Muscle of leg (tissue), 11 donors: Measurements from ENCODE around the gene MAPK14. TPM values are rescaled to one million over a fixed set of nuclear protein-coding genes. Genes with fewer than 3 reads are reported as not detected.

Experiments used
- DNase-seq: peaks from one replicate; pipeline ENCODE4 v3.0.0; 2013
- H3K27ac ChIP-seq: one replicate; pipeline ENCODE4 v1.5.1; 2013; ENCODE audit warnings: mild to moderate bottlenecking, low read length, control low read depth
- H3K27me3 ChIP-seq: one replicate; pipeline ENCODE4 v1.6.1; 2013; ENCODE audit warnings: low read length; ENCODE audit not compliant: control insufficient read depth, insufficient read depth
- H3K36me3 ChIP-seq: one replicate; pipeline ENCODE4 v1.6.1; 2013; ENCODE audit warnings: low read length; ENCODE audit not compliant: control insufficient read depth, insufficient read depth
- H3K4me1 ChIP-seq: one replicate; pipeline ENCODE4 v1.6.1; 2013; ENCODE audit warnings: low read length; ENCODE audit not compliant: control insufficient read depth, insufficient read depth
- H3K4me3 ChIP-seq: one replicate; pipeline ENCODE4 v1.5.1; 2013; ENCODE audit warnings: low read length, control low read depth
- H3K9me3 ChIP-seq: replicated peaks from 2 replicates; pipeline ENCODE4 v1.6.1; 2013; ENCODE audit warnings: low read depth, low read length; ENCODE audit not compliant: control insufficient read depth
- WGBS: methylation state at CpG from one replicate; pipeline ENCODE4 v1.1.5; 2013; ENCODE audit warnings: missing lambda C conversion rate; ENCODE audit not compliant: insufficient coverage; 5-methylcytosine and 5-hydroxymethylcytosine counted together
- polyA plus RNA-seq, 8 donors: library from polyadenylated mRNA; unstranded; fragments of 120-200 nt; gene quantifications; one replicate each; pipeline versions ENCODE4 v1.2.1 to v1.2.3, GENCODE V29; 2013; ENCODE audit warnings: inconsistent platforms in 1 of 8, low replicate concordance in 1 of 8; ENCODE audit not compliant: insufficient read length in 8 of 8, insufficient read depth in 1 of 8
- total RNA-seq: library from RNA; stranded (reverse); fragments of 120-200 nt; gene quantifications from one replicate; pipeline ENCODE4 v1.2.4, GENCODE V29; 2013

Gene MAPK14
- total and polyA plus RNA-seq, 9 donors = 27.5 to 36.8 (median 32.9) TPM

DNA sequence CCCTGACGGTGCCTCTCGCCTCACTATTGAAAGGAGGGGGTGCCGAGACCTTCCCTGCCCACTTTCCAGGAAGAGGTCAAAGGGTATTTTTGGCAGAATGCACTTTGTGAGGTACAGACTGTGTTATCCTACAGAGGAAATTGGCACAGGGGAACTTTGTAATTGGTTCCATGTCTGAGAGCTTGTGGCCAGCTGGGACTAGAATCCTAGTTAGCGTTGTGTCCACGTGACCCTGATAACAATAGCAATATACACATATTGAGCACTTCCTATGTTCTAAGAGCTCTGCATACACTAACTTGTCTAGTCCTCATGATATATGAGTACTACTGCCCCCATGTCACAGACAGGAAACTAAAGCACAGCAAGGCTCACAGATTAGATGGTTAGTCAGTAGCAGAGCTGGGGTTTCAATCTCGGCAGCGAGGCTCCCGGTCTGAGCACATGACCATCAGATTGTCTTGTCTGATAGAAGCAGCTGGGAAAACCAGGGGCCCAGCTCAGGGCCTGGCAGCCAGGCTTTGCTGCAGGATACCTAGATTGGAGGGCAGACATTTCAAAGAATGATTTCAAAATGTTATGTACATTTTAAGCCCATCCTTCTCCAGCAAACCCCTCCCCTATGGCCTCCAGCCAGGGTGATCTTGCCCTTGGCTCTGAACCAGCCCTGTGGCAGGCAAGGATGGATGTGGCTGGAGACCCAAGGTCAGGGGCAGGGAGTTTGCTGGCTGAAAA, 104.1 kb downstream of the MAPK14 start:
- Histone ChIP-seq H3K27ac (peak overlapping the region; percentile 62), H3K27me3 (peaks cover 12% of the 10 kb centered on the region)
- peak; percentile 44 for DNase-seq

DNA sequence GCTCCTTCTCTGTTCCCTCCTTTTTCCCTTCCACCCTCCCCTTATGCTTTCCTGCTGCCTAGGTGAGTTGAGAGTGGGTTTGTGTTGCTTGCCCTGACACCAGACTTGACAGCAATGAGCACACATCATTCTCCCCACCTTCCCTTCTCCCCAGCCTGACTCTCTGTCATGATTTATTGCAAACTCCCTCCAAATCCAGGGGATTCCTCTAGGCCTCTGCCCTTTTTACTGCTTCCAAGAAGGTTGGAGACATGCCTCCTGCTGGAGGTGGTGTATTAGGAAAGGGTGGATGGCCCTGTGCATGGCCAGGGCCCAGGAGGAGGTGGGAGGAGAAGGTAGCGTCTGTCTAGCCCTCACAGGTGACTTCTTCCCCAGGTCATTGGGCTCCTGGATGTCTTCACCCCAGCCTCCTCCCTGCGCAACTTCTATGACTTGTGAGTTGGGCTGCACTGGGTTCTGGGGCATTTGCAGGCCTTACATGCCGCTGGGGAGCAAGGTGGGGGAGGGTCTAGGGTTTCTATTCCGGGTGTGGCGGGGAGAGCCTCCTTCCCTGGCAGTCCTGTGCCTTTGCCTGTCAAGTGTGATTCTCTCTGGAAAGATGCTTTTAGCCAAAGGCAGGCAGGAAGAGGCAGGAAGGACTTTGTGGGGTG, 104.8 kb downstream of the MAPK14 start:
- no peaks in the 10 kb centered on the region for H3K36me3 ChIP-seq
- peaks cover 12% of the 10 kb centered on the region for H3K27me3 ChIP-seq
- H3K4me3 ChIP-seq = no peak overlapping the region
- H3K27ac ChIP-seq = no peak overlapping the region
- H3K4me1 ChIP-seq = peaks cover 31% of the 10 kb centered on the region
- DNase-seq = no peak
- WGBS = 81% methylated on average over 4 of the region's 5 CpGs
- H3K9me3 ChIP-seq = no peaks in the 10 kb centered on the region

More for the DNA sequence above, 104.1 kb downstream of the MAPK14 start:
- WGBS = 7% methylated on average over 5 of the region's 8 CpGs
- Histone ChIP-seq H3K4me3 (peak overlapping the region; percentile 30), H3K9me3 (no peaks in the 10 kb centered on the region), H3K36me3 (no peaks in the 10 kb centered on the region), H3K4me1 (peaks cover 31% of the 10 kb centered on the region)

DNA sequence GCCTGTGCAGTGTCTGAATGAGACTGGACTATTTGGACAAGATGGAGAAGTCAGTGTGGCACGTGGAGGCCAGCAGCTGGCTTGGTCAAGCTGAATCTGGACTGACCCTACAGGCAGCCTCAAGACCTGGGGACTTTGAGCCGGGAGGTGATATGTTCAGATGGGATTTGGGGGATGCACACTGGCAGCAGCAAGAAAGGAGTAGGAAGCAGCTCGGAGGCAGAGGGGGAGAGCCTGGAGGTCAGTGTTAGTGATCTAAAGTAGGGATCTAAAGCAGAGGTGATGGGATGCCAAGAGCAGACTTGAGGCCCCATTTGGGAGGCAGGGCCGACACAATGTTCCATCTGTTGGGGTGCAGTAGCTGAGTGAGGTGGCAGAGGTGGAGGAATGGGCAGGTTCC, 105.5 kb downstream of the MAPK14 start:
- WGBS = 53% methylated on average over 4 of the region's 4 CpGs
- Histone ChIP-seq H3K9me3 (no peaks in the 10 kb centered on the region), H3K27me3 (peaks cover 12% of the 10 kb centered on the region), H3K4me1 (peaks cover 31% of the 10 kb centered on the region), H3K36me3 (no peaks in the 10 kb centered on the region), H3K27ac (no peak overlapping the region), H3K4me3 (no peak overlapping the region)
- no peak for DNase-seq

DNA sequence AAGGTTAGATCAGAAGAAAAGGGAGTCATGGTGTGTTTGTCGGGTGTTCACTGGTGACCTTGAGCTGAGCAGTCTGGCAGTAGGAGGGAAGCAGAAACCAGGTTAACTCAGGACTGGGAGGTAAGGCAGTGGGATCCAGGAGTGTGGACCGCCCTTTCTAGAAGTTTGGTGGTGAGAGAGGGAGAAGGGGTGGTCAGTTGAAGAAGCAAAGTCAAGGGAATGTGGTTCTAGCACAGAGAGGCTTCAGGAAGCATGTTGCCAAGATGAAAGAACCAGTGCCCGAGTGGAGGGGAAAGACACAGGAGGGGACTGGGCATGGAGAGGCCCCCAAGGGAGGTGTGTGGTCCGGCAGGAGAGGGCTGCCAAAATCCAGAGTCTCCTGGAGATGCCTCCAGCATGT, 106.3 kb downstream of the MAPK14 start:
- H3K4me3 ChIP-seq = no peak overlapping the region
- DNase-seq = no peak
- WGBS = 97% methylated on average over 2 of the region's 4 CpGs
- H3K9me3 ChIP-seq = no peaks in the 10 kb centered on the region
- no peak overlapping the region for H3K27ac ChIP-seq
- H3K4me1 ChIP-seq = peaks cover 31% of the 10 kb centered on the region
- peaks cover 3% of the 10 kb centered on the region for H3K36me3 ChIP-seq
- peaks cover 10% of the 10 kb centered on the region for H3K27me3 ChIP-seq

DNA sequence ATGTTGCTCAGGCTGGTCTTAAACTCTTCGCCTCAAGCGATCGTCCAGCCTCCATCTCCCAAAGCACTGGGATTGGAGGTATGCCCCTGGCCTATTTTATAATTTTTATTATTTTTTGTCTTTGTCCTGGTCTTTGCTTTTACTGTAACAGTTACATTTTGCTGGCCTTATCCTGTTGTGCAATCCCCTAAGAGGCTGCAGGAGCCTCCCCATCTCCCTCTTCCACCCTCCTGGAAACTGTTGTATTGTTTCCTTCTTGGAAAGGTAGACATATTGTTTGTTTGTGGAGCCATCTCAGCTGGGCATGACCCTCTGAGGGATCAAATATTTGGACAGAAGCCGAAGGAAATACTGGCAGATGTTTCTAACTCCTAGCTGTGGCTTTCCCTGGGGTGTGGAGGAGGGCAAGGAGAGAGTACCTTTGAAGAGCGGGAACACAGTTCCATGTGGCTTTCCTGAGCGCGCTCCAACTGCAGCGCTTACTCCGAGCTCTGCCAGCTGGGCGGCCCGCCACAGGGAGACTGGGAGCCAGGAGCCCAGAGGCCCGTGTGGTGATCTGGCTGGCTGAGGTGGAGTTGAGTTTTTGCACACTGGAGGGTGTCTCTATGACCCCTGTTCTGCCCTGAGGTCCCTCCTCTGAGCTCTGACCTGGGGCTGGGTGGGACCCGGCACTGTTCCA, 107.6 kb downstream of the MAPK14 start:
- peaks cover 3% of the 10 kb centered on the region for H3K27me3 ChIP-seq

DNA sequence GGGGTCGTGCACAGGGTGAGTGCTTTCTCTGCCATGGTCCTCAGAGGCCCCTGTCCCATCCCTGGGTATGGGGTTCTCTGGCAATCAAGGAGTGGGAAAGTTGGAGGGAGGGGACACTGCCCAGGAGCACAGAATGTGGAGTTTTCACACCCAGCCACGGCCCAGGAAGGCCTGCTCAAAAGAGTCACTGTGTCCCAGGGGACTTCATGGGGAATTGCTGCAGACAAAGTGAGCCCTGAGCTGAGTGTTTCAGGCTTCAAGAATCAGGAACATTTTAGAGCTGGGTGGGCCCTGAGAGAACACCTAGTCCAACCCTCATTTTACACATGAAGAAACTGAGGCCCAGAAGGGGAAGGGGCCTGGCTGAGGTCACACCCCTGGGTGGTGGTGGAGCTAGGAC, 108.4 kb downstream of the MAPK14 start:
- Histone ChIP-seq H3K4me3 (no peak overlapping the region), H3K36me3 (peaks cover 3% of the 10 kb centered on the region), H3K4me1 (peaks cover 35% of the 10 kb centered on the region), H3K9me3 (no peaks in the 10 kb centered on the region), H3K27ac (no peak overlapping the region), H3K27me3 (no peaks in the 10 kb centered on the region)
- WGBS = 43% methylated on average over 1 of the region's 2 CpGs
- no peak for DNase-seq

More for the DNA sequence above, 107.6 kb downstream of the MAPK14 start:
- Histone ChIP-seq H3K27ac (no peak overlapping the region), H3K9me3 (no peaks in the 10 kb centered on the region), H3K4me1 (peaks cover 37% of the 10 kb centered on the region), H3K4me3 (no peak overlapping the region), H3K36me3 (peaks cover 3% of the 10 kb centered on the region)
- no peak for DNase-seq
- WGBS = 64% methylated on average over 9 of the region's 13 CpGs

DNA sequence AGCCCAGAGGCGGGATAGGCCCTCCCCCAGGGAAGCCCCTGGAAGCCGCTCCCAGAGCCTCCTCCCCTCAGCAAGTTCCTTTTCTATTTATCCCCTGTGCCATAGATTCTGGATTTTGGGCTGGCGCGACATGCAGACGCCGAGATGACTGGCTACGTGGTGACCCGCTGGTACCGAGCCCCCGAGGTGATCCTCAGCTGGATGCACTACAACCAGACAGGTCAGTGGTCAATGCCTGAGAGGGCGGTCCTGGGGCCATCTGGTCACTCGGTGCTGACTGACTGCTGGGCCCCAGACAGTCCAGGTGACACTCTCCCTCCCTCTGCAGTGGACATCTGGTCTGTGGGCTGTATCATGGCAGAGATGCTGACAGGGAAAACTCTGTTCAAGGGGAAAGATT, 108.9 kb downstream of the MAPK14 start:
- Histone ChIP-seq H3K36me3 (peaks cover 3% of the 10 kb centered on the region), H3K27ac (no peak overlapping the region), H3K27me3 (no peaks in the 10 kb centered on the region), H3K4me1 (peaks cover 30% of the 10 kb centered on the region), H3K4me3 (no peak overlapping the region), H3K9me3 (no peaks in the 10 kb centered on the region)
- no peak for DNase-seq
- WGBS = 88% methylated on average over 9 of the region's 12 CpGs

DNA sequence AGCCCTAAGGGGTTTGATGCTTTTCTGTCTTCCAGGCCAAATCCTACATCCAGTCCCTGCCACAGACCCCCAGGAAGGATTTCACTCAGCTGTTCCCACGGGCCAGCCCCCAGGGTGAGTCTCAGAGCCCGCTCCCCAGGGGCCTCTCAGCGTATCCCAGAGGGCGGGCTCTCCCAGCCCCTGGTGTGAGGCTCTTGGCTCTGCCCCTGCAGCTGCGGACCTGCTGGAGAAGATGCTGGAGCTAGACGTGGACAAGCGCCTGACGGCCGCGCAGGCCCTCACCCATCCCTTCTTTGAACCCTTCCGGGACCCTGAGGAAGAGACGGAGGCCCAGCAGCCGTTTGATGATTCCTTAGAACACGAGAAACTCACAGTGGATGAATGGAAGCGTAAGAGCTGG, 111.1 kb downstream of the MAPK14 start:
- 78% methylated on average over 15 of the region's 15 CpGs for WGBS
- no peaks in the 10 kb centered on the region for H3K9me3 ChIP-seq
- H3K4me3 ChIP-seq = no peak overlapping the region
- H3K27me3 ChIP-seq = no peaks in the 10 kb centered on the region
- no peak overlapping the region for H3K27ac ChIP-seq
- H3K36me3 ChIP-seq = peaks cover 3% of the 10 kb centered on the region
- no peak for DNase-seq
- H3K4me1 ChIP-seq = peaks cover 12% of the 10 kb centered on the region

DNA sequence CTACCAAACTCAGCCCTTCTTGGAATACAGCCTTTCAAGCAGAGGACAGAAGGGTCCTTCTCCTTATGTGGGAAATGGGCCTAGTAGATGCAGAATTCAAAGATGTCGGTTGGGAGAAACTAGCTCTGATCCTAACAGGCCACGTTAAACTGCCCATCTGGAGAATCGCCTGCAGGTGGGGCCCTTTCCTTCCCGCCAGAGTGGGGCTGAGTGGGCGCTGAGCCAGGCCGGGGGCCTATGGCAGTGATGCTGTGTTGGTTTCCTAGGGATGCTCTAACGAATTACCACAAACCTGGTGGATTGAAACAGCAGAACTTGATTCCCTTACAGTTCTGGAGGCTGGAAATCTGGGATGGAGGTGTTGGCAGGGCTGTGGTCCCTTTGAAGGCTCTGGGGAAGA, 111.8 kb downstream of the MAPK14 start:
- DNase-seq = no peak
- H3K27ac ChIP-seq = peak overlapping the region; percentile 52
- no peaks in the 10 kb centered on the region for H3K9me3 ChIP-seq
- no peak overlapping the region for H3K4me3 ChIP-seq
- no peaks in the 10 kb centered on the region for H3K27me3 ChIP-seq
- 40% methylated on average over 3 of the region's 7 CpGs for WGBS
- H3K4me1 ChIP-seq = peaks cover 12% of the 10 kb centered on the region
- peaks cover 3% of the 10 kb centered on the region for H3K36me3 ChIP-seq

DNA sequence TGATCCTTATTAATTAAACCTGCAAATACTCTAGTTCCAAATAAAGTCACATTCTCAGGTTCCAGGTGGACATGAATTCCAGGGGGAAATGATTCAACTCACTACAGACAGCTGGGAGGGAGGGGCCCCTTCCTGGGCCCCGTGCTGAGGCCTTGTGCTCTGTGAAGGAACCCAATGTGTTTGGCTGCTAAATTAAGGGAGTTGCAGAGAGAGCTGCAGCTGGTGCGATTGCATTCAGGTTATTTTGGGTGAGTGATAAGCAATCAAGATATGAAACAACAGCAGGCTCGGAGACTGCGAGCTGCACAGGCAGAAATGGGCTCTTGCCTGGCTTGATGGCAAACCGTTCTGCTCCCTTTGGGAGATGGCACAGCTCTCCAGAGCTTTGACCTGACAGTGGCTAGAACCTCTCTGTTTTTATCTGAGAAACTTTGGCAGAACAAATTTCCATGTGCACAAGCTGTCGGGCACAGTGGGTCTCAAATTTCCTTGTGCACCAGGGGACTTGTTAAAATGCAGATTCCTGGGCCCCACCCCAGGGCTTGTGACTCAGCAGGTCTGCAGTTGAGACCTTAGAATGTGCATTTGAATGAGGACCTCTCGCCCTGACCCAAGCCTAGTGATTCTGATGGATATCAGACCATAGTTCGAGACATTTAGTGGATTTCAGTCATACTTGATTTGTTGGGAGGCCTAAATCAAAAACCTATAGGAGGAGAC, 112.5 kb downstream of the MAPK14 start:
- Histone ChIP-seq H3K4me1 (peaks cover 12% of the 10 kb centered on the region), H3K36me3 (peaks cover 3% of the 10 kb centered on the region), H3K27me3 (no peaks in the 10 kb centered on the region), H3K27ac (peak overlapping the region; percentile 52), H3K9me3 (no peaks in the 10 kb centered on the region), H3K4me3 (no peak overlapping the region)
- DNase-seq = no peak
- 64% methylated on average over 6 of the region's 8 CpGs for WGBS
